Measurements from ENCODE around the gene MEGF11.
A peak's percentile ranks its signal among the peaks of the same experiment; 100 is the strongest.
"Not testable (repeated sequence)": the region's sequence is repeated elsewhere in the genome, so short reads cannot be mapped to it uniquely, and the experiment has no call there.

Gene MEGF11

GRCh38 chr15:65885668-65886218 lies 367.8 kb downstream of the MEGF11 start:
- no peak for TF ChIP-seq CTCF (conservative IDR thresholded peaks at IDR 0.05; ENCODE audit: low read length)
- no peak overlapping the region for H3K4me3 ChIP-seq (ENCODE audit: low read length)
- no peak for DNase-seq (ENCODE audit: low read depth)

GRCh38 chr15:65884511-65884910 lies 369.0 kb downstream of the MEGF11 start:
- no peak for TF ChIP-seq CTCF (conservative IDR thresholded peaks at IDR 0.05; ENCODE audit: low read length)
- no peak overlapping the region for H3K4me3 ChIP-seq (ENCODE audit: low read length)
- DNase-seq (ENCODE audit: low read depth) = no peak

- H3K4me3 ChIP-seq (ENCODE audit: low read length) = no peak overlapping the region
- TF ChIP-seq CTCF (conservative IDR thresholded peaks at IDR 0.05; ENCODE audit: low read length) = no peak
- no peak for DNase-seq (ENCODE audit: low read depth)
These were observed 370.0 kb downstream of the MEGF11 start for GRCh38 chr15:65883571-65883970.

GRCh38 chr15:65881766-65882434 lies 371.6 kb downstream of the MEGF11 start:
- no peak overlapping the region for H3K4me3 ChIP-seq (ENCODE audit: low read length)
- no peak for DNase-seq (ENCODE audit: low read depth)
- no peak for TF ChIP-seq CTCF (conservative IDR thresholded peaks at IDR 0.05; ENCODE audit: low read length)

GRCh38 chr15:65877749-65878148 lies 375.8 kb downstream of the MEGF11 start:
- H3K4me3 ChIP-seq (ENCODE audit: low read length) = no peak overlapping the region
- no peak for TF ChIP-seq CTCF (conservative IDR thresholded peaks at IDR 0.05; ENCODE audit: low read length)
- DNase-seq (ENCODE audit: low read depth) = no peak

- no peak for TF ChIP-seq CTCF (conservative IDR thresholded peaks at IDR 0.05; ENCODE audit: low read length)
- DNase-seq (ENCODE audit: low read depth) = no peak
- H3K4me3 ChIP-seq (ENCODE audit: low read length) = no peak overlapping the region
These were observed 378.1 kb downstream of the MEGF11 start for GRCh38 chr15:65875458-65875857.

- DNase-seq (ENCODE audit: low read depth) = no peak
- no peak for TF ChIP-seq CTCF (conservative IDR thresholded peaks at IDR 0.05; ENCODE audit: low read length)
- no peak overlapping the region for H3K4me3 ChIP-seq (ENCODE audit: low read length)
These were observed 380.3 kb downstream of the MEGF11 start for GRCh38 chr15:65873256-65873655.

GRCh38 chr15:65872596-65872995 lies 381.0 kb downstream of the MEGF11 start:
- peak; percentile 37 for DNase-seq (ENCODE audit: low read depth)
- not testable (repeated sequence) for H3K4me3 ChIP-seq (ENCODE audit: low read length)

GRCh38 chr15:65871886-65872285 lies 381.7 kb downstream of the MEGF11 start:
- not testable (repeated sequence) for DNase-seq (ENCODE audit: low read depth); H3K4me3 ChIP-seq (ENCODE audit: low read length)

Data from AG10803 (cell line).